ENCODE measurements around the gene FBXO28.

- TF ChIP-seq EZH2phosphoT487 (IDR thresholded peaks at IDR 0.05; ENCODE audit: insufficient read depth, low read depth) (no peak), EZH2 (IDR thresholded peaks at IDR 0.05; ENCODE audit: insufficient read depth, poor library complexity, severe bottlenecking) (no peak)
Observed at GRCh38 chr1:224064150-224064549, 49.8 kb upstream of the FBXO28 start.
